ENCODE results near the gene TAF15. TPM values are rescaled to one million over a fixed set of nuclear protein-coding genes. Genes with fewer than 3 reads are reported as not detected.

Gene TAF15
- total RNA-seq, 4 donors from 2014 or later, result 93.8 to 140 (median 122) TPM

DNA sequence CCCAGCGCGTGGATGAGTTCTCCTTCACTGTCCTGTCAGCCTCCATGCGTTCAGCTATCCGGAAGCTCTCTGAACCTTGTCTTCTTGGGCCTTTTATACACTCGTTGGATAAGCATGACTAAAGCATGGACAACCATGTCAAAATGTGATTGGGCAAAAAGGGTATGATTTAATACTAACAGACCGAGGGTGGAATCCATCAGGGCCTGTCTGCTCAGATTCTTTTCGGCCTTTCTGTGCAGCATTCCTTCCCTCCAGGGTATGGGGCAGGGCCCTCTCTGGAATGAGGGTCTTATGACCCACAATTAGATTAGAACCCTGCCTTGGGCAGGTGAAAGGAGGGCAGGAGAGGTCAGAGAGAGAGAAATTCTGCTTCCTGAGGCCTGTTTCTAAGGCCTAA lies 84.9 kb downstream of the TAF15 start:
- no peak for TF ChIP-seq POLR2AphosphoS5 (IDR thresholded peaks at IDR 0.05)
- TF ChIP-seq EP300 (IDR thresholded peaks at IDR 0.05), result no peak
- TF ChIP-seq, protein P1, sequence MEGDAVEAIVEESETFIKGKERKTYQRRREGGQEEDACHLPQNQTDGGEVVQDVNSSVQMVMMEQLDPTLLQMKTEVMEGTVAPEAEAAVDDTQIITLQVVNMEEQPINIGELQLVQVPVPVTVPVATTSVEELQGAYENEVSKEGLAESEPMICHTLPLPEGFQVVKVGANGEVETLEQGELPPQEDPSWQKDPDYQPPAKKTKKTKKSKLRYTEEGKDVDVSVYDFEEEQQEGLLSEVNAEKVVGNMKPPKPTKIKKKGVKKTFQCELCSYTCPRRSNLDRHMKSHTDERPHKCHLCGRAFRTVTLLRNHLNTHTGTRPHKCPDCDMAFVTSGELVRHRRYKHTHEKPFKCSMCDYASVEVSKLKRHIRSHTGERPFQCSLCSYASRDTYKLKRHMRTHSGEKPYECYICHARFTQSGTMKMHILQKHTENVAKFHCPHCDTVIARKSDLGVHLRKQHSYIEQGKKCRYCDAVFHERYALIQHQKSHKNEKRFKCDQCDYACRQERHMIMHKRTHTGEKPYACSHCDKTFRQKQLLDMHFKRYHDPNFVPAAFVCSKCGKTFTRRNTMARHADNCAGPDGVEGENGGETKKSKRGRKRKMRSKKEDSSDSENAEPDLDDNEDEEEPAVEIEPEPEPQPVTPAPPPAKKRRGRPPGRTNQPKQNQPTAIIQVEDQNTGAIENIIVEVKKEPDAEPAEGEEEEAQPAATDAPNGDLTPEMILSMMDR (IDR thresholded peaks at IDR 0.05), result no peak
- TF ChIP-seq POLR2A (IDR thresholded peaks at IDR 0.05; ENCODE audit: low read depth), result no peak
- WGBS, result 85% methylated on average over 7 of the region's 7 CpGs
- intact Hi-C loops (cut with DNase I), result no loop called here
- Histone ChIP-seq H3K9me3 (no peaks in the 10 kb centered on the region), H3K27ac (replicated peaks in 1 of 4) (no peak overlapping the region), H3K4me3 (no peak overlapping the region), H3K4me1 (peaks cover 0 to 9% (median 4%) of the 10 kb centered on the region in 4 donors), H3K27me3 (no peaks in the 10 kb centered on the region), H3K36me3 (no peaks in the 10 kb centered on the region)
- DNase-seq (ENCODE audit: extremely low spot score), result no peak

DNA sequence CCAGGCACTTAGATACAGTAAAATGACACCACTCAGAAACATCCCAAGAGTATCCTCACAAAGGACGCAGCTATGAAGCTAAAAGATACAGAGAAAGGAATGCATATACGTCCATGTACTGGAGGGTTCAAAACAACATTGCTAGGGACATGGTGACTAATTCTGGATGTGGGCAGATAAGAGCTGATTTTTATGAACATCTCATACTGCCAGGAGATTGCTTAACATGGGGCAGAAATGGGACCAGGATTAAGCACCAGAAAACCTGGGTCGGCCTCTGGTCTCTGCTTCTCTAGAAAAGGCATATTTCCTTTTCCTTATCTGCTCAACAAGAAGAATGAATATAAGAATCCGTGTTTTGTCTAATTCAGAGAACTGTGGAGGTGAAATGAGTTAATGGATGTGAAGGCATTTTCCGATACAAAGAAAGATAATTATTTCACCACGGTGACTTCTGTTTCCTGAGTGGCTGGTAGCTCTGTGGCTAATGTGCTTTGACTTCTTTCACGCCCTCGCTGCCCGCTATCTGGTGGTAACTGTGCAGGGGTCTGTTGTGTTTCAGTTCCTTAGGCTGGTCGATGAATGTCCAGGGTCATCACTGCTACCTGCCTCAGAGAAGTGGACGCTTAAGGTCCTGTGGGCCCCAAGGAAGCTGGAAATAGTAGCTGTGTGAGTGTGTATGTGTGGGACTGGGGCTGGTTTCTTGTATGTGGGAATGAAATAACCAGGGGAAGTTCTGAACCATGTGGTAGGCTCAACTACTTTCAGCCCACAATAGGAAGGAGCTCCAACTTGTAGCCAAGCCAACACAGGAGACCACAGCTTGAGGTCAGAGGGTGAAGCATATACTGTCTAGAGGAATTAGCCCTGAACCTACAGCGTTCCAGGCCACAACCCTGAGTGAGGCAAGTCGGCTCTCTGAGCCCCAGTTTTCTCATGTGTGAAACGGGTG lies 86.6 kb downstream of the TAF15 start:
- H3K4me1 ChIP-seq, result no peaks in the 10 kb centered on the region
- H3K27me3 ChIP-seq, result no peaks in the 10 kb centered on the region
- WGBS, result 80% methylated on average over 14 of the region's 14 CpGs
- TF ChIP-seq EP300 (IDR thresholded peaks at IDR 0.05), result no peak
- TF ChIP-seq POLR2A (IDR thresholded peaks at IDR 0.05; ENCODE audit: low read depth), result no peak
- TF ChIP-seq, protein P1 (IDR thresholded peaks at IDR 0.05), result no peak
- TF ChIP-seq POLR2AphosphoS5 (IDR thresholded peaks at IDR 0.05), result no peak
- H3K9me3 ChIP-seq, result no peaks in the 10 kb centered on the region
- no peak for DNase-seq (ENCODE audit: extremely low spot score)
- no peak overlapping the region for H3K27ac ChIP-seq (replicated peaks in 1 of 4)
- no peaks in the 10 kb centered on the region for H3K36me3 ChIP-seq
- H3K4me3 ChIP-seq, result no peak overlapping the region
- intact Hi-C loops (cut with DNase I), result no loop called here

Small RNA genes within 50 kb of the gene (small RNA-seq; reads per million reads assigned to genes)
- gene RF00100, result 82.0 to 249 (median 82.5) reads per million in 3 donors

Other genes with a start within 250 kb of the TAF15 start
- gene SLFN14, start 248.7 kb upstream of the TAF15 start, total RNA-seq, result not detected
- gene PEX12, start 230.9 kb upstream of the TAF15 start, total RNA-seq, result 1 to 10 TPM; 4.1 to 9.0 (median 5.0) TPM
- 100 to 1,000 TPM; 108 to 276 (median 155) TPM for gene AP2B1, start 222.2 kb upstream of the TAF15 start, total RNA-seq
- 10 to 100 TPM; 10.3 to 28.1 (median 17.4) TPM for gene RASL10B, start 77.8 kb upstream of the TAF15 start, total RNA-seq
- gene GAS2L2, start 56.2 kb upstream of the TAF15 start, total RNA-seq, result under 1 TPM; 0.42 to 0.80 (median 0.48) TPM
- not detected for gene C17orf50, start 48.6 kb upstream of the TAF15 start, total RNA-seq
- gene MMP28, start 13.8 kb upstream of the TAF15 start, total RNA-seq, result 100 to 1,000 TPM in 2 of 4 donors, 10 to 100 TPM in 2; 75.5 to 150 (median 116) TPM
- gene HEATR9, start 59.4 kb downstream of the TAF15 start, total RNA-seq, result under 1 TPM in 1 of 4 donors, not detected in 3; 0.13 TPM
- gene CCL5, start 70.9 kb downstream of the TAF15 start, total RNA-seq, result 10 to 100 TPM in 1 of 4 donors, 1 to 10 TPM in 3; 1.6 to 11.3 (median 2.2) TPM
- gene RDM1, start 121.3 kb downstream of the TAF15 start, total RNA-seq, result not detected
- gene LYZL6, start 134.2 kb downstream of the TAF15 start, total RNA-seq, result not detected
- gene CCL16, start 172.0 kb downstream of the TAF15 start, total RNA-seq, result under 1 TPM in 1 of 4 donors, not detected in 3; 0.42 TPM
- gene CCL14, start 177.2 kb downstream of the TAF15 start, total RNA-seq, result 10 to 100 TPM; 11.2 to 59.8 (median 54.7) TPM
- not detected for gene CCL15, start 192.1 kb downstream of the TAF15 start, total RNA-seq
- gene CCL23, start 208.5 kb downstream of the TAF15 start, total RNA-seq, result 1 to 10 TPM; 1.3 to 9.6 (median 2.5) TPM

All from esophagus muscularis mucosa (tissue), 4 donors.